ENCODE results near the gene IGFL3.

DNA sequence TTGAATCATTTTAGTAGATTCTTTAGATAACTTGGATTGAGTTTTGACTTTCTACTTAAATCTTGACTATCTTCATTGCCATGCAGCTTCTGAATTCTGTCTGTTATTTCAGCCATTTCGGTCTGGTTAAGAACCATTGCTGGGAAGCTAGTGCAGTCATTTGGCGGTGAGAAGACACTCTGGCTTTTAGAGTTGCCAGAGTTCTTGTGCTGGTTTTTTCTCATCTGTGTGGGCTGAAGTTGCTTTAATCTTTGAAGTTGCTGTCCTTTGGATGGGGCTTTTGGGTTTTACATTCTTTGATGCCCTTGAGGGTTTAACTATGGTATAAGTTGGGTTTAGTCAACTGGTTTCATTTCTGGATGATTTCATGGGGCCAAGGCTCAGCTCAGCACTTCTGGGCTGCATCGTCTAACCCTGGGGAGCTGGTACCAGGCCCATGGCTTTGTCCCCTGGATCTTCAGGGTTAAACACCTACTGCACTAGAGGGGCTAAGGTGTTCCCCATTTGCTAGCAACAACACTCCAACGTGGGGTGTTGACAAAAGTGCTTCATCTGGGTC lies 13.5 kb upstream of the IGFL3 start:
- TF ChIP-seq, protein P1, sequence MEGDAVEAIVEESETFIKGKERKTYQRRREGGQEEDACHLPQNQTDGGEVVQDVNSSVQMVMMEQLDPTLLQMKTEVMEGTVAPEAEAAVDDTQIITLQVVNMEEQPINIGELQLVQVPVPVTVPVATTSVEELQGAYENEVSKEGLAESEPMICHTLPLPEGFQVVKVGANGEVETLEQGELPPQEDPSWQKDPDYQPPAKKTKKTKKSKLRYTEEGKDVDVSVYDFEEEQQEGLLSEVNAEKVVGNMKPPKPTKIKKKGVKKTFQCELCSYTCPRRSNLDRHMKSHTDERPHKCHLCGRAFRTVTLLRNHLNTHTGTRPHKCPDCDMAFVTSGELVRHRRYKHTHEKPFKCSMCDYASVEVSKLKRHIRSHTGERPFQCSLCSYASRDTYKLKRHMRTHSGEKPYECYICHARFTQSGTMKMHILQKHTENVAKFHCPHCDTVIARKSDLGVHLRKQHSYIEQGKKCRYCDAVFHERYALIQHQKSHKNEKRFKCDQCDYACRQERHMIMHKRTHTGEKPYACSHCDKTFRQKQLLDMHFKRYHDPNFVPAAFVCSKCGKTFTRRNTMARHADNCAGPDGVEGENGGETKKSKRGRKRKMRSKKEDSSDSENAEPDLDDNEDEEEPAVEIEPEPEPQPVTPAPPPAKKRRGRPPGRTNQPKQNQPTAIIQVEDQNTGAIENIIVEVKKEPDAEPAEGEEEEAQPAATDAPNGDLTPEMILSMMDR (conservative IDR thresholded peaks at IDR 0.05) = no peak
- TF ChIP-seq EZH2 (IDR thresholded peaks at IDR 0.05; ENCODE audit: low read depth) = no peak

All from PC-9 (cell line).